Hematopoietic multipotent progenitor cell treated with erythropoietin and hydrocortisone succinate and interleukin-3 and kit ligand, for 8 days (in vitro differentiated cells): ENCODE measurements around the gene CD82.

Experiments used
- DNase-seq: peaks from one replicate; pipeline ENCODE4 v3.0.0-alpha.2; 2015

CD82 gene

DNA sequence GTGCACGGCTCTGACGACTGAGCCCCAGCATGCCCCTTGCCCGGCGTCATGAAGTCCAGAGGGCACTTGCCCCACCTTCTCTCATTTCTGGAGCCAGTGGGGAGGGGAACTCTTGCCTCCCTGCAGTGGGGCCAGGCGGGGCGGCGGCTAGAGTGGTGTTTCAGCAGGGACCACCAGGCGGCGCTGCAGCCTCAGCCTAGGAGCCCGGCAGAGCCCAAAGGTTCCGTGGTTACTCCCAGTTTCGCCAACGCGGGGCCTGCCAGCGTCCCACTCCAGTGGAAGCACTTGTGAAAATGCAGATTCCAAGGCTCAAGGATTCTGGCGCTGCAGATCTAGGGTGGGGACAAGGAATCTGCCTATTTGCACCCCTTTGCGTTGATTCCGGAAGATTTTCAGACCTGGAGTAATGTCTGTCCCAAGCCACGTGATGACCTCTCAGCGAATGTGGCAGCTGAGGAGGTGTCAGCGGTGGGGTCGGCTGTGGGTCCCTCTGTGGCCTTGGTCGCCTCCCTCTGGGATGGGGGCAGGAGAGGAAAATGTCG is 55.7 kb downstream of the CD82 start:
- DNase-seq, result peak; percentile 69

GRCh38 chr11:44621784-44622183 is 56.3 kb downstream of the CD82 start:
- no peak for DNase-seq

DNA sequence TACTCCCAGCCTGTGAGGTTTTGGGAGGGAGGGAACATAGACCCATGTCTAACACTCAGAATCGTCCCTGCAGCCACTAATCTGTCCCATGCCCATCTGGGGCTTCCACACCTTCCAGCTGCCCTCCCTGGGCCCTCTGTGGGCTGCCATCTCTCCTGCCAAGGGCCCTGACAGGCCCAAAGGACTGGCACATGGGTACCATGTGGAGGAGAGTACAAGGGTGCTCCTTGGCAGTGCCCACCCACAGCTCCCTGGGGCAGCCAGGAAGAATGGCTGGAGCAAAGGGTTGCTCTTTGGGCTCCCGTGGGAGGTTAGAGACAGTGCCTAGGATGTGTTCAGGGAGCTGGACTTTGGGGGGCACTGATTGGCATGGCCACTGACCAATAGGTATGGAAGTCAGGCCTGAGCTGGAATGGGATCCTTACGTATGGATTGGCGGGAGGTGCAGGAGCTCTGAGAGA is 56.8 kb downstream of the CD82 start:
- no peak for DNase-seq

DNA sequence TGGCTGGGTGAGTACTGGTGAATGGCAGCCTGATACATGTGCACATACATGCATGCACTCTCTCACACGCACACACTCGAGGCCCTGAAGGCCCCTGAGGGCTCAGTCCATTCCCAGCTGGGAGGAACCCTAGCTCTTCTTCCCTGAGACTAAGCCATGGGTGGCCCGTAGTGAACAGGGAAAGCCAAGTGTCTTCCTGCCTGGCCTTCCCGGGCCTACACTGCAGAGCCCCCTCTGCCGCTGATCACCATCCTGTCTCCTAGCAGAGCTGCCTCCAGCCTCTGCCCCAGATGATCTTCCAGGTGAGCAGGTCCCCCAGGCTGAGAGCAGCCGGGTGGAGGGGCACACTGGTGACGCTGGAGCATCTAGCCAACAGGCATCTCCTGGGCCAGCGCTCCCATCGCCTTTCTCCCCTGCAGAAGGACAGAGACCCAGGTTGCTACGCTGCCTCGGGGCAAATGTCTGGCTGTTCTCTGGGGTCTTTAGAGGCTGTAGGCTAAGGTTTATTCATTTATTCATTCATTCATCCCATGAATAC is 57.3 kb downstream of the CD82 start:
- no peak for DNase-seq

DNA sequence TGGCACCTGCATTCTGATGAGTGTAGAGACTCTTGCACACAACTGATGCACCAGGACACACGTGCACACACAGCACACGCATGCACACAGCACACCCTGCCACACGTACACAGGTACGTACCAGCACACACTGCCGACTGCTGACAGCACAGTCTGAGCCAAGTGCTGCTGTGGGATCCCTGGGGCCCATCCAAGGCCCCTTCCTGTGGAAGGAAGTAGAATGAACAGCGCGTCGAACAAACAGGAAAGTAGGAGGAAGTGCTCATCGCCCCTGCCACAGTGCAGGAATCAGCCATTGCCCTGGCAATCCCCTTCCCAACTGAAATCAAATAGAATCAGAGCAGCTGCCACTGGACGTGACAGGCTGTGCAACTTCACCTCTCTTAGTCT is 57.9 kb downstream of the CD82 start:
- no peak for DNase-seq

GRCh38 chr11:44623731-44624491 is 58.4 kb downstream of the CD82 start:
- DNase-seq, result peak; percentile 25

GRCh38 chr11:44624761-44625221 is 59.3 kb downstream of the CD82 start:
- DNase-seq, result peak; percentile 33

GRCh38 chr11:44625759-44626523 is 60.5 kb downstream of the CD82 start:
- DNase-seq, result no peak

- no peak for DNase-seq
Measured at GRCh38 chr11:44626645-44627044, 61.2 kb downstream of the CD82 start.

GRCh38 chr11:44627165-44627789 is 61.8 kb downstream of the CD82 start:
- no peak for DNase-seq

GRCh38 chr11:44627911-44628729 is 62.7 kb downstream of the CD82 start:
- no peak for DNase-seq

DNA sequence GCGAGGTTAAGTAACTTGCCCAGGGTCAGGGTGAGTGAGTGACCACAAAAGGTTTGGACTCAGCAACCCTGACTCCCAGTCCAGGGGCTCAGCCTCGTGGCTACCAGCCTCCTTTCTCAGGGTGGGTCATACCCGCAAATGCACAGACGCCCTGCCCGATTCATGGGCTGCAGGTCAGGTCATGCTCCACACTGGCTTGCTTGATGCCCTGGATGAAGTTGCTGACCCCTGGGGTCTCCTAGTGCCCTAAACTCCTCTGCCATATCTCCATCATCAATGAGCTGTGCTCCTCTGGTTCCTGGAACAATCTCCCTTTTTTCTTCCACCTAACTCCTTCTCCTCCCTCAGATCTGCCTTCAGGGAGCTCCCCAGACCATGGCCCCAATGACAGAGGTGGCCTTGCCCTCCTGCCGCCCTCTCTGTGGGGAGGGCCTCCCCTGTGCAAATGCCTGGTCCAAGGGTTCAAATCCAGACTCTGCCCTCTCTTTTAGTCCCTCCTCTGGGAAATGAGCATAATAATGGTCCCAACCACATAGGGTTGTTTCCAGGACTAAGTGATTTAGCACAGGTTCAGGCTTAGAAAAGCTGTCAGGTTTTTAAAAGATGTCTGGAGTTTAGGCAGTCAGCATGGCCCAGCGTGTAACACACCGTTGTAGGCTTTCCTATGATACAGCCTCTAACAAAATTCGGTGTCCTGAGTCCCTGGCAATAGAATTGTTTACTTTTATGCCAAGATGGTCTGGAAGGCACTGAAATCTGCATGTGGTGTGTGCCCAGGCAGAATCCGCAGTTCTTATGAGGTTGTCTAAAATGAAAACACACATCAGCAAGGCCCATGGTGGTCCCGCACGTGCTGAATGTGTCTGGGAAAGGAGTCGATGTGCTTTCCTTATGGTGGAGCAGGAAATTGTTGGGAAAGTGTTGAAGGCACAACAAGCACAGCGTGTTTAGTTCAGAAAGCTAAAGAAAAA is 63.6 kb downstream of the CD82 start:
- no peak for DNase-seq

DNA sequence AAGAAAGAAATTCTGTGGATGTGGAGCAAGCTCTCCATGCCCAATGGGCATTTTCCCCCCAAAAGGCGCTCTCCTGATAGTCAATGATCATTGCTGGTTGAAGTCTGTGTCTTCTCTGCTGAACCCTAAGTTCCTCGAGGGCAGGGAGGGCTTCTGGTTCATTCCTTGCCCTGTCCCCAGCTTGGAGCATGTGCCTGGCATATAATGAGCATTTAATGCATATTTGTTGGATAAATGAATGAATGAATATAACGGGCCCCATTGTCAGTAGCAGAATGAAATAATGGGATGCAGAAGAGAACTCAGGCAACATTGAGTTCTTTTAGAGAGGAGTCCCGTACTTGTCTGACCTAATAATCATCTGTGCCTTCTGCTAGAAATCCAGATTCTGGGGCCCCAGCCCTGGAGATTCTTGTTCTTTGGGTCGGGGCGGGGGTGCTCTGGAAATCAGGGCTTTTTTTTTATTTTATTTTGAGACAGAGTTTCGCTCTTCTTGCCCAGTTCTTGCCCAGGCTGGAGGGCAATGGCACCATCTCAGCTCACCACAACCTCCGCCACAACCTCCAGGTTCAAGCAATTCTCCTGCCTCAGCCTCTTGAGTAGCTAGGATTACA is 64.4 kb downstream of the CD82 start:
- DNase-seq, result no peak

DNA sequence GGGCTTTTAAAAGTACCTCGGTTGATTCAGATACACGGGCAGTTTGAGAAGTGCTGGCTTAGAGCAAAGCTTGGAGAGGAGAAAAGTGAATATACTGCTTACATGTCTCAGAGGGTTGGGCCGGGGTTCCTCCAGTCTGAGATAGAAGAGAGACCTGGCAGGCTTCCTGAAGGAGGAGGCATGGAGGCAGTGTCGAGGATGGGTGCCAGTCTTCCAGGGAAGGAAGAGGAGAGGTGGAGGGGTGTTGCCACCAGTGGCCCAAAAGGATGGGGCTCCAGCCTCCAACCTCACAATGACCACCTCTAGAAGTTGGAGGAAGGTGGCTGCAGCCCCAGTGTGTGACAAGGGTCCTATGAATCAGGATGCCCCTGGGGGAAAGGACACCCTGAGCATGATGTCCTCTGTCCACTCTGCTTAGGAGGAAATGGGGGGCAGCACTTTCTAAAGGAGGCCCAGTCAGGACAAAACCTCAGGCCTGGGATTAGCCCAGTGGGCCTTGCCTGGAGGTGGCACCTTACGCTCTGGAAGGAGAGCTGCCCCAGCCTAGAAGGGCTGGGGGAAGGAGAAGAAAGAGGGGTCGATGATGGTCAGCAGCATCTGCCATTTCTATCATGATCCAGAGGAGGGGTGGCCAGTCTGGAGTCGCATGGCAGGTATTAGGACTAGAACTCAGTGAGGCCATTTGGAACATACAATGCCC is 65.2 kb downstream of the CD82 start:
- DNase-seq, result no peak

GRCh38 chr11:44631831-44632230 is 66.4 kb downstream of the CD82 start:
- DNase-seq, result no peak

DNA sequence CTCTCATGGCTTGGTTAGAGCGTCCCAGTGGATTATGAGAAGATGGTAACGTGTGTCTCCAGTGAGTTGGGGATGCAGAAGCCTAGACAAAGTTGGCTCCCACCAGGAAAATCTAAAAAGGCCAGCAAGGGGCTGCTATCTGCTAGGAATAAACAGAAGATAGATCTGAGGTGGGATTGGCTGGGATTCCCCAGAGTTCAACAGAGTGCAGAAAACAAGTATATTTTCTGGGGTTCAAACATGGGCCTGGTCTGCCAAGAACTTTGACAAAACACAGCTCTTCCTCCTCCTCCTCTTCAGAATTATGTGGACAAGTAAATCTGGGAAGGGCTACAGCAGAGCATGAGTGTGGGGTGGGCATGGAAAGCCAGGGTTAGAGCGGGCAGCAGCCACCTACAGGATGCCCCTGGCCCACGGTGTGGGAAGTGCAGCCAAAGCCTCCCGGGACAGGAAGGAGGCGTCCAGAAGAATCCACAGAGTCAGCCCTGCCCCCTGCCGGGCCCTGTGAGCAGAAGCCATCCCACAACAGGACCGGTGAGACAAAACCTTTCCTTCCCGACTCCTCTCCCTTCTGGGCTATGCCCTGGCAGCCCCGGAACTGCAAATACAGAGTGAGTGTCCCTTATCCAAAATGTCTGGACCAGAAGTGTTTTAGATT is 67.1 kb downstream of the CD82 start:
- DNase-seq, result peak; percentile 62

DNA sequence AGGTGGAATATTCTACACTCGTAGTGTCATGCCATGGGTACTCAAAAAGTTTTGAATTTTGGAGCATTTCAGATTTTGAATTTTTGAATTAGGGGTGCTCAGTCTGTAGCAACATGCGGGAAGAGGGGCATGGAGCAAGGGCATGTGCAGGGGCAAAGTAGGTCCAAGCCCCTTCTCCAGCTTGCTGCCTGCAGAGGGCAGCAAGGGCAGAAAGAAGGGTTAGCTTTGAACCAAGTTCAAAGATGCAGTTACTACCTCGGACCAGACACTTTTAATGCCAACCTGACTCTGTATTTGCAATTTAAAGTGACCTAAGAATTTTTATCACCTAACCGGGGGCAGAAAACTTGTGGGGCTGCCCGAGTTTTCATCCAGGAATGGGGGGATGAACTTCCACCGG is 68.2 kb downstream of the CD82 start:
- no peak for DNase-seq

DNA sequence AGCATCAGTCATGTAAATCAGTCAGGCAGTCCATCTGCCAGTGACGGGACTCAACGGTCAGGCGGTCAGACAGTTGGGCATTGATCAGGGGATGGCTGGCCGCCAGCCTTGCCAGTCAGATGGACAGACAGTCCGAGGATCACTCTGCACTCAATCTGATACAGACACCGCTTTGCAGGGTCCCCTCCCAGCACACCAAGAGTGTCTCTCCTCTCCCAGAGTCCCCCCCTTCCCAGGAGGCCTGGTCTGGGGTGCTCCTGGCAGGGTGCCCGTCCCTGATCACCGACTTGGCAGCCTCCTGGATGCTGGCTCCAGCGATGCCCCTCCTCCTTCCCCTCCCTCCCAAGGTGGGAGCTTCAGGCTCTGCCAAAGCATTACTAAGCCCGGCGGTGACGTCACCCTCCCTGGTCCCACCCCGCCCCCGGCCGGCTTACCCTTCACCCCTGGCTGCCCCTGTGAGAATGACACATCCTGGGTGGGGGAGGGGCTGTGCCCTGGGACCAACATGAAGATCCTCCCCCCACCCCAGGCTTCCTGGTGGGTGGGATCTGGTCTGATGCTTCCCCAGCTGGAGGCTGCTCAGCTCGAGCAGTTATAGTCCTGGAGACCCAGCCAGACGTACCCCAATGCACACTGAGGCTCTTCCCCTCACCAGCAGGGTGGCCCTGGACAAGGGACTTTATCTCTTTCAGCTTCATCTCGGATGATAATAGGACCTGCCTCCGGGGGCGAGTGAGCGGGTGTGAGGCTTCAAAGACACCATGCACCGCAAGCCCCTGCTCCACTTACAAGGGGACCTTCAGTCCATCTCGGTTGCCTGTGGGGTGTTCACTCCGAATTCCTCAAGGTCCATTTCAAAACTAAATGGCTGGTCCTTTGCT is 69.2 kb downstream of the CD82 start:
- no peak for DNase-seq
